Activated CD4-positive, alpha-beta T cell treated with anti-CD3 and anti-CD28 coated beads for 48 hours (primary cell): ENCODE data around the gene CYB561.

ENCODE experiments used
- DNase-seq: peaks from one replicate; pipeline ENCODE4 v3.0.0-alpha.2; 2020

Gene CYB561

GRCh38 chr17:63447471-63448009, 1.4 kb upstream of the CYB561 start:
- DNase-seq, result no peak

GRCh38 chr17:63446753-63447470, 806 bp upstream of the CYB561 start:
- peak; percentile 57 for DNase-seq

GRCh38 chr17:63445571-63445953, 544 bp downstream of the CYB561 start:
- peak; percentile 34 for DNase-seq

- DNase-seq, result no peak
Measured at GRCh38 chr17:63445065-63445464, 1.0 kb downstream of the CYB561 start.

GRCh38 chr17:63444457-63444856, 1.6 kb downstream of the CYB561 start:
- no peak for DNase-seq

GRCh38 chr17:63443053-63443452, 3.1 kb downstream of the CYB561 start:
- no peak for DNase-seq

- no peak for DNase-seq
Measured at GRCh38 chr17:63442549-63443035, 3.5 kb downstream of the CYB561 start.

GRCh38 chr17:63442074-63442473, 4.0 kb downstream of the CYB561 start:
- DNase-seq, result no peak

- no peak for DNase-seq
Measured at GRCh38 chr17:63441654-63442053, 4.5 kb downstream of the CYB561 start.

GRCh38 chr17:63440770-63441335, 5.3 kb downstream of the CYB561 start:
- DNase-seq, result no peak

- no peak for DNase-seq
Measured at GRCh38 chr17:63440127-63440769, 5.9 kb downstream of the CYB561 start.

GRCh38 chr17:63439687-63440086, 6.4 kb downstream of the CYB561 start:
- DNase-seq, result no peak

GRCh38 chr17:63438092-63439051, 7.7 kb downstream of the CYB561 start:
- no peak for DNase-seq

- DNase-seq, result no peak
Measured at GRCh38 chr17:63437287-63438091, 8.6 kb downstream of the CYB561 start.

- no peak for DNase-seq
Measured at GRCh38 chr17:63436523-63437110, 9.5 kb downstream of the CYB561 start.

- DNase-seq, result no peak
Measured at GRCh38 chr17:63435681-63436522, 10.2 kb downstream of the CYB561 start.

GRCh38 chr17:63434951-63435571, 11.0 kb downstream of the CYB561 start:
- peak; percentile 40 for DNase-seq

GRCh38 chr17:63433746-63434591, 12.1 kb downstream of the CYB561 start:
- no peak for DNase-seq
